Measurements from ENCODE around the gene SCN2B. TPM values are rescaled to one million over a fixed set of nuclear protein-coding genes. Genes with fewer than 3 reads are reported as not detected.
A peak's percentile ranks its signal among the peaks of the same experiment; 100 is the strongest.

The SCN2B gene
- total RNA-seq, 2 experiments from 2014 or later = not detected

GRCh38 chr11:118146554-118146953 lies 29.9 kb downstream of the SCN2B start:
- peaks cover 11% of the 10 kb centered on the region for H3K4me1 Mint-ChIP-seq
- peaks cover 79% of the 10 kb centered on the region for H3K27me3 Mint-ChIP-seq
- no peak for DNase-seq
- H3K4me3 Mint-ChIP-seq = peak overlapping the region; percentile 72
- ChIA-PET POLR2A (no interaction called here), CTCF (interaction anchor here (1.0 to 4.8 kb wide), 3 partner anchors 9 to 25 kb away, joined by 5 to 32 read pairs (median 5); no protein-coding TSS in a partner anchor)
- no peaks in the 10 kb centered on the region for H3K9me3 Mint-ChIP-seq
- H3K27ac Mint-ChIP-seq = no peak overlapping the region
- H3K36me3 Mint-ChIP-seq (ENCODE audit: low read depth) = no peaks in the 10 kb centered on the region

GRCh38 chr11:118145285-118146227 lies 30.9 kb downstream of the SCN2B start:
- peaks cover 73% of the 10 kb centered on the region for H3K27me3 Mint-ChIP-seq
- DNase-seq = peak; percentile 90
- ChIA-PET CTCF (interaction anchor here (1.1 to 4.8 kb wide), 6 partner anchors 11 to 175 kb away, joined by 3 to 32 read pairs (median 6); no protein-coding TSS in a partner anchor), POLR2A (no interaction called here)
- H3K9me3 Mint-ChIP-seq = no peaks in the 10 kb centered on the region
- peak overlapping the region; percentile 74 for H3K4me3 Mint-ChIP-seq
- H3K27ac Mint-ChIP-seq = no peak overlapping the region
- H3K4me1 Mint-ChIP-seq = peaks cover 11% of the 10 kb centered on the region
- H3K36me3 Mint-ChIP-seq (ENCODE audit: low read depth) = no peaks in the 10 kb centered on the region

GRCh38 chr11:118144301-118145268 lies 31.9 kb downstream of the SCN2B start:
- no peak for DNase-seq
- Mint-ChIP-seq H3K27ac (no peak overlapping the region), H3K36me3 (ENCODE audit: low read depth) (no peaks in the 10 kb centered on the region), H3K9me3 (no peaks in the 10 kb centered on the region), H3K27me3 (peaks cover 70% of the 10 kb centered on the region), H3K4me3 (no peak overlapping the region), H3K4me1 (peaks cover 11% of the 10 kb centered on the region)
- CTCF ChIA-PET = interaction anchor here (1.1 to 4.8 kb wide), 11 partner anchors 10 to 364 kb away, joined by 3 to 32 read pairs (median 5); no protein-coding TSS in a partner anchor
- POLR2A ChIA-PET = no interaction called here

- no peak overlapping the region for H3K27ac Mint-ChIP-seq
- no peaks in the 10 kb centered on the region for H3K36me3 Mint-ChIP-seq (ENCODE audit: low read depth)
- DNase-seq = no peak
- CTCF ChIA-PET = interaction anchor here (0.6 to 4.8 kb wide), 10 partner anchors 9 to 365 kb away, joined by 3 to 32 read pairs (median 4); no protein-coding TSS in a partner anchor
- no peak overlapping the region for H3K4me3 Mint-ChIP-seq
- POLR2A ChIA-PET = interaction anchor here (0.8 kb wide), 1 partner anchor 28 kb away, joined by 5 read pairs; no protein-coding TSS in a partner anchor
- H3K9me3 Mint-ChIP-seq = no peaks in the 10 kb centered on the region
- peaks cover 11% of the 10 kb centered on the region for H3K4me1 Mint-ChIP-seq
- H3K27me3 Mint-ChIP-seq = peaks cover 73% of the 10 kb centered on the region
These were observed 32.7 kb downstream of the SCN2B start for GRCh38 chr11:118143661-118144185.

- no peak overlapping the region for H3K27ac Mint-ChIP-seq
- peak overlapping the region; percentile 37 for H3K4me3 Mint-ChIP-seq
- no peaks in the 10 kb centered on the region for H3K36me3 Mint-ChIP-seq (ENCODE audit: low read depth)
- peak; percentile 38 for DNase-seq
- H3K27me3 Mint-ChIP-seq = peaks cover 69% of the 10 kb centered on the region
- ChIA-PET POLR2A (interaction anchor here (0.8 kb wide), 1 partner anchor 29 kb away, joined by 5 read pairs; no protein-coding TSS in a partner anchor), CTCF (interaction anchor here (0.6 to 4.8 kb wide), 7 partner anchors 9 to 451 kb away, joined by 3 to 32 read pairs (median 6); no protein-coding TSS in a partner anchor)
- peaks cover 11% of the 10 kb centered on the region for H3K4me1 Mint-ChIP-seq
- H3K9me3 Mint-ChIP-seq = no peaks in the 10 kb centered on the region
These were observed 33.6 kb downstream of the SCN2B start for GRCh38 chr11:118142809-118143208.

GRCh38 chr11:118142081-118142480 lies 34.4 kb downstream of the SCN2B start:
- peaks cover 11% of the 10 kb centered on the region for H3K4me1 Mint-ChIP-seq
- H3K36me3 Mint-ChIP-seq (ENCODE audit: low read depth) = no peaks in the 10 kb centered on the region
- ChIA-PET POLR2A (no interaction called here), CTCF (interaction anchor here (0.5 to 4.8 kb wide), 5 partner anchors 11 to 451 kb away, joined by 3 to 32 read pairs (median 3); no protein-coding TSS in a partner anchor)
- H3K27me3 Mint-ChIP-seq = peaks cover 66% of the 10 kb centered on the region
- DNase-seq = no peak
- H3K9me3 Mint-ChIP-seq = no peaks in the 10 kb centered on the region
- no peak overlapping the region for H3K4me3 Mint-ChIP-seq
- H3K27ac Mint-ChIP-seq = no peak overlapping the region

- Mint-ChIP-seq H3K4me1 (peaks cover 8% of the 10 kb centered on the region), H3K27me3 (peaks cover 52% of the 10 kb centered on the region), H3K9me3 (no peaks in the 10 kb centered on the region), H3K4me3 (no peak overlapping the region), H3K36me3 (ENCODE audit: low read depth) (no peaks in the 10 kb centered on the region), H3K27ac (no peak overlapping the region)
- ChIA-PET CTCF (interaction anchor here (1.2 to 2.1 kb wide), 3 partner anchors 10 to 32 kb away, joined by 3 to 10 read pairs (median 4); no protein-coding TSS in a partner anchor), POLR2A (no interaction called here)
- no peak for DNase-seq
These were observed 36.9 kb downstream of the SCN2B start for GRCh38 chr11:118139578-118139977.

GRCh38 chr11:118138839-118139420 lies 37.5 kb downstream of the SCN2B start:
- DNase-seq = no peak
- ChIA-PET POLR2A (no interaction called here), CTCF (interaction anchor here (1.5 to 2.1 kb wide), 2 partner anchors 9 to 17 kb away, joined by 4 to 10 read pairs; no protein-coding TSS in a partner anchor)
- Mint-ChIP-seq H3K4me3 (no peak overlapping the region), H3K27ac (no peak overlapping the region), H3K27me3 (peaks cover 45% of the 10 kb centered on the region), H3K4me1 (peaks cover 8% of the 10 kb centered on the region), H3K36me3 (ENCODE audit: low read depth) (no peaks in the 10 kb centered on the region), H3K9me3 (no peaks in the 10 kb centered on the region)

- Mint-ChIP-seq H3K4me3 (no peak overlapping the region), H3K9me3 (no peaks in the 10 kb centered on the region)
These were observed 39.6 kb downstream of the SCN2B start for GRCh38 chr11:118136801-118137200.

GRCh38 chr11:118136341-118136740 lies 40.1 kb downstream of the SCN2B start:
- Mint-ChIP-seq H3K4me1 (no peaks in the 10 kb centered on the region), H3K36me3 (ENCODE audit: low read depth) (no peaks in the 10 kb centered on the region), H3K27me3 (peaks cover 24% of the 10 kb centered on the region), H3K27ac (no peak overlapping the region), H3K9me3 (no peaks in the 10 kb centered on the region), H3K4me3 (no peak overlapping the region)
- DNase-seq = no peak
- ChIA-PET POLR2A (no interaction called here), CTCF (interaction anchor here (0.6 to 1.4 kb wide), 3 partner anchors 12 to 483 kb away, joined by 3 read pairs; no protein-coding TSS in a partner anchor)

More at GRCh38 chr11:118136801-118137200, 39.6 kb downstream of the SCN2B start:
- H3K36me3 Mint-ChIP-seq (ENCODE audit: low read depth) = no peaks in the 10 kb centered on the region
- no peak for DNase-seq
- POLR2A ChIA-PET = no interaction called here
- no peak overlapping the region for H3K27ac Mint-ChIP-seq
- CTCF ChIA-PET = interaction anchor here (1.2 to 1.4 kb wide), 2 partner anchors 12 to 31 kb away, joined by 3 read pairs; no protein-coding TSS in a partner anchor
- no peaks in the 10 kb centered on the region for H3K4me1 Mint-ChIP-seq
- H3K27me3 Mint-ChIP-seq = peaks cover 27% of the 10 kb centered on the region

- DNase-seq = no peak
- no peaks in the 10 kb centered on the region for H3K4me1 Mint-ChIP-seq
- no peak overlapping the region for H3K4me3 Mint-ChIP-seq
- ChIA-PET CTCF (interaction anchor here (0.6 to 1.4 kb wide), 2 partner anchors 11 to 484 kb away, joined by 3 read pairs; no protein-coding TSS in a partner anchor), POLR2A (no interaction called here)
- H3K36me3 Mint-ChIP-seq (ENCODE audit: low read depth) = no peaks in the 10 kb centered on the region
- H3K27me3 Mint-ChIP-seq = peaks cover 23% of the 10 kb centered on the region
- H3K27ac Mint-ChIP-seq = no peak overlapping the region
- no peaks in the 10 kb centered on the region for H3K9me3 Mint-ChIP-seq
These were observed 40.7 kb downstream of the SCN2B start for GRCh38 chr11:118135796-118136165.
